ENCODE data around the gene TOX2. TPM values are rescaled to one million over a fixed set of nuclear protein-coding genes. Genes with fewer than 3 reads are reported as not detected.

The TOX2 gene
- total and polyA plus RNA-seq, 2 of the 4 experiments (the other 2 are of a cell fraction): 1.3 to 17.5 TPM

DNA sequence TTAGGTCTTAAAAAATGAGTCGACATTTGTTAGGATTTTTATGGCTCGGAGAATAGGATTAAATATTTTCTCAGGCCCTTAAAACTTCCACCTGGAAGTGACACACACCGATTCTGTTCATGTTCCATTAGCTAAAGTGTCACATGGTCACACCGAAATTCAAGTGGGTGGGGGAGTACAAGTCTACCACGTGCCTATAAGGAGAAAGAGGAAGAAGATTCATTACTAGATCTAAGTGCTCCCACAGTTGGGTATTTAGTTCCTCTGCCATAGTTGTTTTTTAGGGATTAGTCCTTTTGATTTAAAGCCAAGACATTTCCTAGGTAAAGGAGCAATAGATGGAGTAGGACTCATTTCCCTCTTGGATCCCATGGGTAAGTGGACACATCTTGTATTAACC lies 4.9 kb upstream of the TOX2 start:
- CTCF ChIA-PET: no interaction called here
- no peak overlapping the region for H3K14ac ChIP-seq (replicated peaks; ENCODE audit: low read depth, low read length)
- H2BK5ac ChIP-seq (ENCODE audit: low read depth, low read length, poor library complexity, severe bottlenecking): no peak overlapping the region
- POLR2A ChIA-PET (ENCODE audit: unreplicated experiment): no interaction called here
- no peak overlapping the region for H3K56ac ChIP-seq (ENCODE audit: extremely low read depth, insufficient read depth, low read length)
- no peak overlapping the region for H3K9ac ChIP-seq (ENCODE audit: low read depth, low read length)
- H3K36me3 ChIP-seq (ENCODE audit: control insufficient read depth, insufficient read depth, low read length): no peaks in the 10 kb centered on the region
- no peak overlapping the region for H2BK120ac ChIP-seq (ENCODE audit: low read depth, low read length)
- H2AK9ac ChIP-seq (replicated peaks; ENCODE audit: low read depth, low read length, poor library complexity): no peak overlapping the region
- H3K18ac ChIP-seq (ENCODE audit: low read depth, low read length): no peak overlapping the region
- no peak overlapping the region for H3K4me2 ChIP-seq (ENCODE audit: low read depth, low read length)
- ATAC-seq (ENCODE audit: low read depth) (no peak), DNase-seq (no peak)
- no peaks in the 10 kb centered on the region; a peak in 1 of 4 replicates for H3K79me1 ChIP-seq (ENCODE audit: low read depth in 1 of 2, low read length in 2 of 2)
- no peak overlapping the region for H3K23ac ChIP-seq (ENCODE audit: low read depth, low read length)
- peaks cover 8% of the 10 kb centered on the region for H3K9me3 ChIP-seq (ENCODE audit: control insufficient read depth, insufficient read depth, low read length)
- BruUV-seq (replicated peaks): no TSS peak
- intact Hi-C loops (cut with micrococcal nuclease): no loop called here
- no peaks in the 10 kb centered on the region for H4K20me1 ChIP-seq (ENCODE audit: insufficient read depth, low read length)
- no peak overlapping the region for H4K91ac ChIP-seq (ENCODE audit: insufficient read depth, low read depth, low read length)
- H3K27me3 ChIP-seq (ENCODE audit: control insufficient read depth, insufficient read depth, low read length): no peaks in the 10 kb centered on the region
- no peak overlapping the region for H4K8ac ChIP-seq (ENCODE audit: low read depth in 2 of 2, low read length in 2 of 2)
- H2AFZ ChIP-seq (replicated peaks; ENCODE audit: low read length, poor library complexity): no peak overlapping the region
- no peak overlapping the region for H2AK5ac ChIP-seq (ENCODE audit: low read depth, low read length)
- dilution Hi-C loops (cut with HindIII; ENCODE audit: low sequenced_read_pairs, unreplicated experiment): no loop called here
- TF ChIP-seq CEBPB (IDR thresholded peaks at IDR 0.05; ENCODE audit: low read depth, low read length): no peak
- TF ChIP-seq RCOR1 (IDR thresholded peaks at IDR 0.05; ENCODE audit: insufficient replicate concordance, low read length): no peak
- TF ChIP-seq USF2 (IDR thresholded peaks at IDR 0.05; ENCODE audit: low read depth, low read length): no peak
- TF ChIP-seq POLR2A (IDR thresholded peaks at IDR 0.05; ENCODE audit: low read depth, low read length): no peak
- no peak for TF ChIP-seq RAD21 (IDR thresholded peaks at IDR 0.05; ENCODE audit: low read length)
- TF ChIP-seq FOS (IDR thresholded peaks at IDR 0.05; ENCODE audit: low read depth, low read length): no peak
- TF ChIP-seq RFX5 (IDR thresholded peaks at IDR 0.05; ENCODE audit: low read depth, low read length): no peak
- TF ChIP-seq, protein P1, sequence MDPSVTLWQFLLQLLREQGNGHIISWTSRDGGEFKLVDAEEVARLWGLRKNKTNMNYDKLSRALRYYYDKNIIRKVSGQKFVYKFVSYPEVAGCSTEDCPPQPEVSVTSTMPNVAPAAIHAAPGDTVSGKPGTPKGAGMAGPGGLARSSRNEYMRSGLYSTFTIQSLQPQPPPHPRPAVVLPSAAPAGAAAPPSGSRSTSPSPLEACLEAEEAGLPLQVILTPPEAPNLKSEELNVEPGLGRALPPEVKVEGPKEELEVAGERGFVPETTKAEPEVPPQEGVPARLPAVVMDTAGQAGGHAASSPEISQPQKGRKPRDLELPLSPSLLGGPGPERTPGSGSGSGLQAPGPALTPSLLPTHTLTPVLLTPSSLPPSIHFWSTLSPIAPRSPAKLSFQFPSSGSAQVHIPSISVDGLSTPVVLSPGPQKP (IDR thresholded peaks at IDR 0.05; ENCODE audit: borderline replicate concordance, low read depth, low read length): no peak
- no peak for TF ChIP-seq MXI1 (IDR thresholded peaks at IDR 0.05; ENCODE audit: borderline replicate concordance, low read depth, low read length)
- TF ChIP-seq, protein P2, sequence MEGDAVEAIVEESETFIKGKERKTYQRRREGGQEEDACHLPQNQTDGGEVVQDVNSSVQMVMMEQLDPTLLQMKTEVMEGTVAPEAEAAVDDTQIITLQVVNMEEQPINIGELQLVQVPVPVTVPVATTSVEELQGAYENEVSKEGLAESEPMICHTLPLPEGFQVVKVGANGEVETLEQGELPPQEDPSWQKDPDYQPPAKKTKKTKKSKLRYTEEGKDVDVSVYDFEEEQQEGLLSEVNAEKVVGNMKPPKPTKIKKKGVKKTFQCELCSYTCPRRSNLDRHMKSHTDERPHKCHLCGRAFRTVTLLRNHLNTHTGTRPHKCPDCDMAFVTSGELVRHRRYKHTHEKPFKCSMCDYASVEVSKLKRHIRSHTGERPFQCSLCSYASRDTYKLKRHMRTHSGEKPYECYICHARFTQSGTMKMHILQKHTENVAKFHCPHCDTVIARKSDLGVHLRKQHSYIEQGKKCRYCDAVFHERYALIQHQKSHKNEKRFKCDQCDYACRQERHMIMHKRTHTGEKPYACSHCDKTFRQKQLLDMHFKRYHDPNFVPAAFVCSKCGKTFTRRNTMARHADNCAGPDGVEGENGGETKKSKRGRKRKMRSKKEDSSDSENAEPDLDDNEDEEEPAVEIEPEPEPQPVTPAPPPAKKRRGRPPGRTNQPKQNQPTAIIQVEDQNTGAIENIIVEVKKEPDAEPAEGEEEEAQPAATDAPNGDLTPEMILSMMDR (conservative IDR thresholded peaks at IDR 0.05; ENCODE audit: low read depth, low read length): no peak
- TF ChIP-seq MAZ (IDR thresholded peaks at IDR 0.05; ENCODE audit: borderline replicate concordance, low read depth, low read length): no peak
- TF ChIP-seq SMC3 (IDR thresholded peaks at IDR 0.05; ENCODE audit: low read depth, low read length): no peak
- TF ChIP-seq CHD1 (IDR thresholded peaks at IDR 0.05; ENCODE audit: low read depth, low read length): no peak
- no peak for TF ChIP-seq NFE2L2 (IDR thresholded peaks at IDR 0.05; ENCODE audit: low read depth, low read length)
- TF ChIP-seq MAFK (IDR thresholded peaks at IDR 0.05; ENCODE audit: low read depth, low read length): no peak
- no peak for TF ChIP-seq BHLHE40 (IDR thresholded peaks at IDR 0.05; ENCODE audit: low read depth, low read length)
- H3K4me1 ChIP-seq (ENCODE audit: control insufficient read depth, insufficient read depth, low read length): no peaks in the 10 kb centered on the region
- no peak overlapping the region for H3K4ac ChIP-seq (ENCODE audit: low read depth, low read length)
- no peak overlapping the region for H3K4me3 ChIP-seq (ENCODE audit: insufficient read depth, low read depth, low read length)
- peaks cover 2% of the 10 kb centered on the region for H3K9me1 ChIP-seq (ENCODE audit: insufficient read depth, low read length)
- in situ Hi-C loops (cut with MboI; ENCODE audit: low sequenced_read_pairs): loop anchor here (10.0 kb wide), 1 partner anchor 155 kb away; no protein-coding TSS in a partner anchor
- WGBS, 2 experiments (ENCODE audit: extremely low coverage in 2 of 2, insufficient read length in 1 of 2): no CpG with 5 or more reads among the region's 5 CpGs
- no peak overlapping the region for H2BK20ac ChIP-seq (ENCODE audit: low read depth, low read length)
- H4K5ac ChIP-seq (ENCODE audit: low read depth, low read length): no peak overlapping the region
- no peak overlapping the region for H2BK15ac ChIP-seq (ENCODE audit: low read depth, low read length)
- no peak overlapping the region for H3K27ac ChIP-seq (ENCODE audit: insufficient read depth, low read length)

Measured in IMR-90 (cell line).